HPDE6-E6E7 (cell line): ENCODE results near the gene GLS.

Source experiments
- DNase-seq: peaks from one replicate; pipeline ENCODE4 v3.0.0; 2011; ENCODE audit warnings: missing footprints; ENCODE audit errors: extremely low spot score

GLS gene

GRCh38 chr2:190970873-190971506, 90.4 kb downstream of the GLS start:
- no peak for DNase-seq

GRCh38 chr2:190972213-190972612, 91.6 kb downstream of the GLS start:
- DNase-seq = no peak

GRCh38 chr2:190972846-190973245, 92.2 kb downstream of the GLS start:
- DNase-seq = no peak

GRCh38 chr2:190973262-190973661, 92.6 kb downstream of the GLS start:
- DNase-seq = no peak

- DNase-seq = no peak
Observed at GRCh38 chr2:190973726-190974628, 93.4 kb downstream of the GLS start.

GRCh38 chr2:190974629-190975361, 94.2 kb downstream of the GLS start:
- DNase-seq = no peak

GRCh38 chr2:190976521-190976920, 95.9 kb downstream of the GLS start:
- DNase-seq = no peak

- no peak for DNase-seq
Observed at GRCh38 chr2:190977505-190977904, 96.9 kb downstream of the GLS start.

- DNase-seq = no peak
Observed at GRCh38 chr2:190978389-190979053, 97.9 kb downstream of the GLS start.

- DNase-seq = no peak
Observed at GRCh38 chr2:190979906-190980629, 99.4 kb downstream of the GLS start.

- DNase-seq = no peak
Observed at GRCh38 chr2:190980630-190981209, 100.1 kb downstream of the GLS start.

GRCh38 chr2:190981333-190981732, 100.7 kb downstream of the GLS start:
- no peak for DNase-seq

- DNase-seq = no peak
Observed at GRCh38 chr2:190981733-190982132, 101.1 kb downstream of the GLS start.

GRCh38 chr2:190982262-190983034, 101.8 kb downstream of the GLS start:
- DNase-seq = no peak

GRCh38 chr2:190984595-190984994, 104.0 kb downstream of the GLS start:
- peak; percentile 71 for DNase-seq

GRCh38 chr2:190986221-190986953, 105.8 kb downstream of the GLS start:
- DNase-seq = no peak

GRCh38 chr2:190987116-190987515, 106.5 kb downstream of the GLS start:
- no peak for DNase-seq

- DNase-seq = no peak
Observed at GRCh38 chr2:190987938-190988337, 107.3 kb downstream of the GLS start.

GRCh38 chr2:190988910-190989309, 108.3 kb downstream of the GLS start:
- DNase-seq = no peak
